ENCODE data around the gene NUP62. TPM values are rescaled to one million over a fixed set of nuclear protein-coding genes. Genes with fewer than 3 reads are reported as not detected.

The NUP62 gene
- total RNA-seq, 3 donors from 2014 or later (not counting 1 experiment from before 2014, with no cell fraction given), result 34.2 to 57.4 (median 40.9) TPM

- 5% methylated on average over 20 of the region's 20 CpGs for WGBS (ENCODE audit: insufficient coverage)
- H3K9me3 Mint-ChIP-seq, result no peaks in the 10 kb centered on the region
Observed at GRCh38 chr19:49896863-49897621, 32.3 kb downstream of the NUP62 start, which contains the start of gene IL4I1. TSS of gene IL4I1 (minus strand) at chr19:49896887. CDS start at chr19:49896160, 727 bp downstream.

GRCh38 chr19:49895566-49896297, 33.6 kb downstream of the NUP62 start:
- Histone ChIP-seq H3K4me1 (ENCODE audit: control insufficient read depth, insufficient read depth, low read length) (peaks cover 43% of the 10 kb centered on the region), H3K27ac (ENCODE audit: low read length) (peak overlapping the region; percentile 96), H3K27me3 (ENCODE audit: control insufficient read depth, insufficient read depth, low read length) (no peaks in the 10 kb centered on the region), H3K9me3 (ENCODE audit: control insufficient read depth, insufficient read depth, low read length) (no peaks in the 10 kb centered on the region), H3K36me3 (ENCODE audit: control insufficient read depth, insufficient read depth, low read length) (no peaks in the 10 kb centered on the region), H3K4me3 (ENCODE audit: low read length) (peak overlapping the region; percentile 1)
- Mint-ChIP-seq H3K9me3 (no peaks in the 10 kb centered on the region), H3K27ac (peak overlapping the region; percentile 87 to 97), H3K4me3 (no peak overlapping the region), H3K27me3 (ENCODE audit: low read depth in 2 of 2) (no peaks in the 10 kb centered on the region), H3K36me3 (no peaks in the 10 kb centered on the region), H3K4me1 (peaks cover 19 to 20% of the 10 kb centered on the region in 2 donors)
- DNase-seq (no peak), ATAC-seq (no peak)
- 70% methylated on average over 15 of the region's 17 CpGs for WGBS (ENCODE audit: insufficient coverage)
- intact Hi-C loops (cut with micrococcal nuclease), result loop anchor here (2.0 kb wide), 1 partner anchor 19 kb away; the partner anchor contains the start of genes AKT1S1 and TBC1D17
- no peak for TF ChIP-seq CTCF (IDR thresholded peaks at IDR 0.05)

More at GRCh38 chr19:49896863-49897621, 32.3 kb downstream of the NUP62 start, which contains the start of gene IL4I1:
- Mint-ChIP-seq H3K27ac (peak within 1 kb of the TSS; percentile 87 to 97), H3K36me3 (no peaks in the 10 kb centered on the region), H3K4me1 (peaks cover 19 to 20% of the 10 kb centered on the region in 2 donors), H3K4me3 (peak within 1 kb of the TSS; percentile 80), H3K27me3 (ENCODE audit: low read depth in 2 of 2) (no peaks in the 10 kb centered on the region)
- Histone ChIP-seq H3K4me3 (ENCODE audit: low read length) (peak within 1 kb of the TSS; percentile 20), H3K36me3 (ENCODE audit: control insufficient read depth, insufficient read depth, low read length) (no peaks in the 10 kb centered on the region), H3K4me1 (ENCODE audit: control insufficient read depth, insufficient read depth, low read length) (peaks cover 43% of the 10 kb centered on the region), H3K27ac (ENCODE audit: low read length) (peak within 1 kb of the TSS; percentile 96), H3K27me3 (ENCODE audit: control insufficient read depth, insufficient read depth, low read length) (no peaks in the 10 kb centered on the region), H3K9me3 (ENCODE audit: control insufficient read depth, insufficient read depth, low read length) (no peaks in the 10 kb centered on the region)
- peak; percentile 59 to 90 for DNase-seq
- intact Hi-C loops (cut with micrococcal nuclease), result loop anchor here (2.0 kb wide), 1 partner anchor 20 kb away; the partner anchor contains the start of genes AKT1S1 and TBC1D17
- peak; percentile 70 to 80 (median 76) for ATAC-seq
- TF ChIP-seq CTCF (IDR thresholded peaks at IDR 0.05), result no peak

GRCh38 chr19:49894879-49895565, 34.3 kb downstream of the NUP62 start:
- no peak overlapping the region for H3K4me3 ChIP-seq (ENCODE audit: low read length)
- 84% methylated on average over 15 of the region's 17 CpGs for WGBS (ENCODE audit: insufficient coverage)
- no peaks in the 10 kb centered on the region for H3K36me3 ChIP-seq (ENCODE audit: control insufficient read depth, insufficient read depth, low read length)
- peak overlapping the region; percentile 96 for H3K27ac ChIP-seq (ENCODE audit: low read length)
- Mint-ChIP-seq H3K27ac (peak overlapping the region in 1 of 2 donors; percentile 97), H3K27me3 (ENCODE audit: low read depth in 2 of 2) (no peaks in the 10 kb centered on the region), H3K9me3 (no peaks in the 10 kb centered on the region), H3K4me3 (no peak overlapping the region), H3K36me3 (no peaks in the 10 kb centered on the region), H3K4me1 (peaks cover 19 to 23% of the 10 kb centered on the region in 2 donors)
- H3K4me1 ChIP-seq (ENCODE audit: control insufficient read depth, insufficient read depth, low read length), result peaks cover 49% of the 10 kb centered on the region
- H3K9me3 ChIP-seq (ENCODE audit: control insufficient read depth, insufficient read depth, low read length), result no peaks in the 10 kb centered on the region
- H3K27me3 ChIP-seq (ENCODE audit: control insufficient read depth, insufficient read depth, low read length), result no peaks in the 10 kb centered on the region
- TF ChIP-seq CTCF (IDR thresholded peaks at IDR 0.05), result no peak
- intact Hi-C loops (cut with micrococcal nuclease), result no loop called here
- peak in 1 of 2 donors; percentile 58 for DNase-seq
- ATAC-seq, result no peak

All from natural killer cell (primary cell).